GM23338 (cell line): ENCODE results near the gene FARP1. TPM values are rescaled to one million over a fixed set of nuclear protein-coding genes. Genes with fewer than 3 reads are reported as not detected.
A peak's percentile ranks its signal among the peaks of the same experiment; 100 is the strongest.

Experiments used
- ATAC-seq: fragments of 200-7000 bp; cut with Tn5 transposase; 3 replicates; pipeline ENCODE4 v1.9.1; 2020
- DNase-seq: peaks from one replicate; pipeline ENCODE4 v3.0.0-alpha.2; 2015; ENCODE audit warnings: low spot score
- H2AFZ ChIP-seq: fragments of 200-600 bp; sonication (generic); 2 replicates; pipeline ENCODE4 v1.8.0; 2016; ENCODE audit warnings: antibody characterized with exemption, mild to moderate bottlenecking, moderate library complexity
- H3F3A ChIP-seq: fragments of 200-600 bp; sonication (generic); replicated peaks from 2 replicates; pipeline ENCODE4 v1.8.0; 2017; ENCODE audit warnings: antibody characterized with exemption, mixed run types, low read depth
- H3K27ac ChIP-seq: fragments of 200-600 bp; sonication (generic); 2 replicates; pipeline ENCODE4 v1.6.1; 2016; ENCODE audit warnings: low read depth
- H3K27me3 ChIP-seq: fragments of 200-600 bp; sonication (generic); 2 replicates; pipeline ENCODE4 v1.8.0; 2016; ENCODE audit warnings: mild to moderate bottlenecking, mixed run types, moderate library complexity; ENCODE audit not compliant: insufficient read depth
- H3K36me3 ChIP-seq: fragments of 200-600 bp; sonication (generic); 2 replicates; pipeline ENCODE4 v1.8.0; 2016; ENCODE audit warnings: mild to moderate bottlenecking; ENCODE audit not compliant: insufficient read depth
- H3K4me1 ChIP-seq: fragments of 200-600 bp; sonication (generic); 2 replicates; pipeline ENCODE4 v1.8.0; 2016; ENCODE audit warnings: mild to moderate bottlenecking, moderate library complexity; ENCODE audit not compliant: insufficient read depth
- H3K4me2 ChIP-seq: fragments of 200-600 bp; sonication (generic); 2 replicates; pipeline ENCODE4 v1.7.1; 2017; ENCODE audit warnings: mixed run types
- H3K4me3 ChIP-seq: fragments of 200-600 bp; sonication (generic); 2 replicates; pipeline ENCODE4 v1.6.1; 2016; ENCODE audit warnings: mixed run types
- H3K79me2 ChIP-seq: fragments of 200-600 bp; sonication (generic); replicated peaks from 2 replicates; pipeline ENCODE4 v1.8.0; 2017; ENCODE audit warnings: mild to moderate bottlenecking; ENCODE audit not compliant: insufficient read depth
- H3K9me2 ChIP-seq: fragments of 200-600 bp; sonication (generic); 2 replicates; pipeline ENCODE4 v1.8.0; 2017; ENCODE audit not compliant: insufficient read depth
- H4K20me1 ChIP-seq: fragments of 200-600 bp; sonication (generic); replicated peaks from 2 replicates; pipeline ENCODE4 v1.8.0; 2017; ENCODE audit warnings: mild to moderate bottlenecking; ENCODE audit not compliant: insufficient read depth
- H3K27ac Mint-ChIP-seq: 2 replicates; pipeline ENCODE4 v1.8.0; 2020; ENCODE audit warnings: inconsistent platforms, mild to moderate bottlenecking, moderate library complexity, mixed read lengths
- H3K27me3 Mint-ChIP-seq: 3 replicates; pipeline ENCODE4 v1.8.0; 2022; ENCODE audit warnings: low read depth, mild to moderate bottlenecking, moderate library complexity, mixed read lengths, inconsistent platforms; ENCODE audit not compliant: insufficient read depth, poor library complexity
- H3K36me3 Mint-ChIP-seq: 3 replicates; pipeline ENCODE4 v1.8.0; 2021; ENCODE audit warnings: low read depth, mild to moderate bottlenecking, inconsistent platforms, moderate library complexity, mixed read lengths
- H3K4me1 Mint-ChIP-seq: 3 replicates; pipeline ENCODE4 v1.8.0; 2020; ENCODE audit warnings: mild to moderate bottlenecking, inconsistent platforms, mixed read lengths
- H3K4me3 Mint-ChIP-seq: 3 replicates; pipeline ENCODE4 v1.8.0; 2021; ENCODE audit warnings: moderate library complexity, mild to moderate bottlenecking, inconsistent platforms, mixed read lengths
- H3K9me3 Mint-ChIP-seq: 3 replicates; pipeline ENCODE4 v1.8.0; 2020; ENCODE audit warnings: moderate library complexity, mild to moderate bottlenecking, inconsistent platforms, mixed read lengths
- CREB1 ChIP-seq: fragments of 250-450 bp; sonication (Bioruptor Pico); IDR thresholded peaks from 2 replicates; pipeline ENCODE4 v1.5.0; 2020; ENCODE audit warnings: low read depth, mild to moderate bottlenecking, moderate library complexity
- CTCF ChIP-seq, 2 experiments: fragments of 200-600 bp in 1 of 2; sonication (generic) in 1 of 2; conservative IDR thresholded peaks; 2 replicates each; pipeline versions ENCODE4 v1.5.1 to v1.6.1; 2016 to 2017; ENCODE audit warnings: antibody characterized with exemption in 2 of 2, low read depth in 2 of 2, mild to moderate bottlenecking in 2 of 2, moderate library complexity in 1 of 2
- EZH2 ChIP-seq: fragments of 200-600 bp; sonication (generic); IDR thresholded peaks from one replicate; pipeline ENCODE4 v1.8.0; 2017; ENCODE audit warnings: antibody characterized with exemption, mild to moderate bottlenecking, low read depth; ENCODE audit not compliant: unreplicated experiment
- NANOG ChIP-seq: IDR thresholded peaks from 2 replicates; pipeline ENCODE4 v1.6.1; 2016; ENCODE audit warnings: antibody characterized with exemption, borderline replicate concordance
- STAT1 ChIP-seq: IDR thresholded peaks from one replicate; pipeline ENCODE4 v1.6.1; 2016; ENCODE audit warnings: antibody characterized with exemption; ENCODE audit not compliant: unreplicated experiment
- ZNF462 ChIP-seq: fragments of 250-450 bp; sonication (Bioruptor Pico); IDR thresholded peaks from 2 replicates; pipeline ENCODE4 v1.5.0; 2020; ENCODE audit warnings: mild to moderate bottlenecking, moderate library complexity
- polyA plus RNA-seq: library from polyadenylated mRNA; unstranded; fragments of >200 nt; fragmentation: Nextera tagmentation; extraction: Ambion mirVana; gene quantifications from 2 replicates; pipeline ENCODE4 v1.2.1, GENCODE V29; 2016
- total RNA-seq: library from RNA; depleted of rRNA; stranded (reverse); fragments of >200 nt; shearing (Covaris generic); gene quantifications from 2 replicates; pipeline ENCODE4 v1.2.3, GENCODE V29; 2014

The FARP1 gene
- total and polyA plus RNA-seq, 2 experiments from 2014 or later = 53.6 to 82.5 TPM

- no peak overlapping the region for H3K4me3 Mint-ChIP-seq
- Histone ChIP-seq H3K4me3 (no peak overlapping the region), H3F3A (peaks cover 7% of the 10 kb centered on the region; the same call in 1 of the 2 replicates), H3K4me2 (no peak overlapping the region), H3K27me3 (no peaks in the 10 kb centered on the region), H4K20me1 (no peaks in the 10 kb centered on the region; the same call in none of the 2 replicates), H3K27ac (peak overlapping the region; percentile 87), H3K36me3 (peaks cover 17% of the 10 kb centered on the region; the same call in 1 of the 2 replicates), H3K79me2 (peaks cover 7% of the 10 kb centered on the region; the same call in 1 of the 2 replicates), H3K4me1 (peaks cover 31% of the 10 kb centered on the region), H3K9me2 (no peaks in the 10 kb centered on the region), H2AFZ (no peak overlapping the region)
- no peak for TF ChIP-seq NANOG
- no peak for TF ChIP-seq STAT1
- H3K27ac Mint-ChIP-seq = peak overlapping the region; percentile 90
- DNase-seq (no peak), ATAC-seq (no peak)
- peaks cover 31% of the 10 kb centered on the region for H3K27me3 Mint-ChIP-seq
- H3K4me1 Mint-ChIP-seq = peaks cover 44% of the 10 kb centered on the region
- no peaks in the 10 kb centered on the region; the same call in 1 of the 3 replicates for H3K9me3 Mint-ChIP-seq
- peaks cover 50% of the 10 kb centered on the region for H3K36me3 Mint-ChIP-seq
Measured at GRCh38 chr13:98449273-98449672, 306.4 kb downstream of the FARP1 start.

- ATAC-seq (no peak), DNase-seq (no peak)
- H3K4me2 ChIP-seq = peak overlapping the region; percentile 73
- H3K9me2 ChIP-seq = no peaks in the 10 kb centered on the region
- no peak overlapping the region for H2AFZ ChIP-seq
- TF ChIP-seq CREB1 (CRISPR knock-in tag) (no peak), EZH2 (no peak), ZNF462 (CRISPR knock-in tag) (no peak), CTCF (conservative IDR thresholded peaks at IDR 0.05; ENCODE audit: low read depth in 2 of 2) (no peak), STAT1 (no peak)
- peaks cover 12% of the 10 kb centered on the region; the same call in 1 of the 2 replicates for H3K79me2 ChIP-seq
- no peak overlapping the region for H3K4me3 ChIP-seq
- peak overlapping the region; percentile 87 for H3K27ac ChIP-seq
- H3K36me3 ChIP-seq = peaks cover 17% of the 10 kb centered on the region; the same call in 1 of the 2 replicates
- no peaks in the 10 kb centered on the region; the same call in 1 of the 3 replicates for H3K9me3 Mint-ChIP-seq
- H3K27me3 ChIP-seq = no peaks in the 10 kb centered on the region
- peak overlapping the region; percentile 70 for H3K27ac Mint-ChIP-seq
- no peak overlapping the region for H3K4me3 Mint-ChIP-seq
- H3F3A ChIP-seq = peaks cover 7% of the 10 kb centered on the region; the same call in 1 of the 2 replicates
- H3K4me1 ChIP-seq = peaks cover 28% of the 10 kb centered on the region
- H4K20me1 ChIP-seq = peaks cover 5% of the 10 kb centered on the region
- H3K36me3 Mint-ChIP-seq = peaks cover 55% of the 10 kb centered on the region
- peaks cover 30% of the 10 kb centered on the region for H3K27me3 Mint-ChIP-seq
- H3K4me1 Mint-ChIP-seq = peaks cover 42% of the 10 kb centered on the region
Measured at GRCh38 chr13:98450026-98450425, 307.1 kb downstream of the FARP1 start.
